ENCODE measurements around the gene MARS2. TPM values are rescaled to one million over a fixed set of nuclear protein-coding genes. Genes with fewer than 3 reads are reported as not detected.
"Not testable (repeated sequence)": the region's sequence is repeated elsewhere in the genome, so short reads cannot be mapped to it uniquely, and the experiment has no call there.

MARS2 gene
- total RNA-seq, 2 donors from 2014 or later, result 3.4 to 3.5 TPM

DNA sequence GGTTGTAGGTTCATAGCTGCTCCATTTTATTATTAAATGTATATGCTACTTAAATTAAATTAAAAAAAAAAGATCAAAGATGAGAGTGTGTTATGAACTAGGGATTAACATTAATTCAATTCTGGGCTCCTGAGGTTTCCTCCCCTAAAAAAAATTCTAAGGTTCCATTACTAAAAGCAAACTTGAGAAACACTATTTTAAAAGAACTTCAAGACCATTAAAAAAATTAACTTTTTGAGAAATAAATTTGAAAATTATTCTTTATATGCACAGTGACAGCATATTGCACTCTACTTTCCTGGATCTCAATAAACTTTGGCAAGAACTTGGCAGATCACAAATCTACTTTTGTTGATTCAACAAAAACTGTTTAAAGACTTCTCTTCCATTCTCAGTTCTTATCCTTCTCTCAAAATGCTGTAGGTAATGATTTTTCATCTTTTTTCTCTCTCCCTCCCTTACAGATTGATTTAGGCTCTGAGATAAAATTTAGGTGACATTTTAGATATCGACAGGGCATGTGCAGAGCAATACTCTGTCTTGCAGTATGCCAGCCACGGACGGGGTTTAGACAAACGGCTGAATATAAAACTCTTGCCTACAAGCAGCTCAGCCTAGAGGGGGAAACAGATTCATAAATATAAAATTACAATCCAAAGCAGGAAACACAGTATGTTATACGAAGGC, 592 bp upstream of the MARS2 start:
- intact Hi-C loops (cut with DNase I), result loop anchor here in 1 of 2 donors (10.0 kb wide), 1 partner anchor 190 kb away; the partner anchor contains the start of gene MOB4

DNA sequence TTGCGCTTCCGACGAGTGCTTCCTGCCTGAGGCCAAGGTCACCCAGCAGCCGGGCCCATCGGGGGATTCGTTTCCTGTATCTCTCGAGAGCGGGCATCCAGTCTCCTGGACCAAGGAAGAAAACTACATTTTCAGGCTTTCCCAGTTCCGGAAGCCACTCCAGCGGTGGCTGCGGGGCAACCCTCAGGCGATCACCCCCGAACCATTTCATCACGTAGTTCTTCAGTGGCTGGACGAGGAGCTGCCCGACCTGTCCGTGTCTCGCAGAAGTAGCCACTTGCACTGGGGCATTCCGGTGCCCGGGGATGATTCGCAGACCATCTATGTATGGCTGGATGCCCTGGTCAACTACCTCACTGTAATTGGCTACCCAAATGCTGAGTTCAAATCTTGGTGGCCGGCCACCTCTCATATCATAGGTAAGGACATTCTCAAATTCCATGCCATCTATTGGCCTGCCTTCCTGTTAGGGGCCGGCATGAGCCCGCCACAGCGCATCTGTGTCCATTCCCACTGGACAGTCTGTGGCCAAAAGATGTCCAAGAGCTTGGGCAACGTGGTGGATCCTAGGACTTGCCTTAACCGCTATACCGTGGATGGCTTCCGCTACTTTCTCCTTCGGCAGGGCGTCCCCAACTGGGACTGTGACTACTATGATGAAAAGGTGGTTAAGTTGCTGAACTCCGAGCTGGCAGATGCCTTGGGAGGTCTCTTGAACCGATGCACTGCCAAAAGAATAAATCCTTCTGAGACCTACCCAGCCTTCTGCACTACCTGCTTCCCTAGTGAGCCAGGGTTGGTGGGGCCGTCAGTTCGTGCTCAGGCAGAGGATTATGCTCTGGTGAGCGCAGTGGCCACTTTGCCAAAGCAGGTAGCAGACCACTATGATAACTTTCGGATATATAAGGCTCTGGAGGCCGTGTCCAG, 1.0 kb downstream of the MARS2 start:
- DNase-seq (ENCODE audit: low spot score), result peak; percentile 83

More for the DNA sequence above, 592 bp upstream of the MARS2 start:
- no peak for DNase-seq (ENCODE audit: low spot score)

DNA sequence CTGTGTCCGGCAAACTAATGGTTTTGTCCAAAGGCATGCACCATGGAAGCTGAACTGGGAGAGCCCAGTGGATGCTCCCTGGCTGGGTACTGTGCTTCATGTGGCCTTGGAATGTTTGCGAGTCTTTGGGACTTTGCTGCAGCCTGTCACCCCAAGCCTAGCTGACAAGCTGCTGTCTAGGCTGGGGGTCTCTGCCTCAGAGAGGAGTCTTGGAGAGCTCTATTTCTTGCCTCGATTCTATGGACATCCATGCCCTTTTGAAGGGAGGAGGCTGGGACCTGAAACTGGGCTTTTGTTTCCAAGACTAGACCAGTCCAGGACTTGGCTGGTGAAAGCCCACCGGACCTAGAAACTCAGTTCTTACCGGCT, 1.7 kb downstream of the MARS2 start:
- intact Hi-C loops (cut with DNase I), result loop anchor here in 1 of 2 donors (10.0 kb wide), 1 partner anchor 192 kb away; the partner anchor contains the start of gene MOB4

More for the DNA sequence above, 1.0 kb downstream of the MARS2 start:
- intact Hi-C loops (cut with DNase I), result loop anchor here in 1 of 2 donors (10.0 kb wide), 1 partner anchor 191 kb away; the partner anchor contains the start of gene MOB4

DNA sequence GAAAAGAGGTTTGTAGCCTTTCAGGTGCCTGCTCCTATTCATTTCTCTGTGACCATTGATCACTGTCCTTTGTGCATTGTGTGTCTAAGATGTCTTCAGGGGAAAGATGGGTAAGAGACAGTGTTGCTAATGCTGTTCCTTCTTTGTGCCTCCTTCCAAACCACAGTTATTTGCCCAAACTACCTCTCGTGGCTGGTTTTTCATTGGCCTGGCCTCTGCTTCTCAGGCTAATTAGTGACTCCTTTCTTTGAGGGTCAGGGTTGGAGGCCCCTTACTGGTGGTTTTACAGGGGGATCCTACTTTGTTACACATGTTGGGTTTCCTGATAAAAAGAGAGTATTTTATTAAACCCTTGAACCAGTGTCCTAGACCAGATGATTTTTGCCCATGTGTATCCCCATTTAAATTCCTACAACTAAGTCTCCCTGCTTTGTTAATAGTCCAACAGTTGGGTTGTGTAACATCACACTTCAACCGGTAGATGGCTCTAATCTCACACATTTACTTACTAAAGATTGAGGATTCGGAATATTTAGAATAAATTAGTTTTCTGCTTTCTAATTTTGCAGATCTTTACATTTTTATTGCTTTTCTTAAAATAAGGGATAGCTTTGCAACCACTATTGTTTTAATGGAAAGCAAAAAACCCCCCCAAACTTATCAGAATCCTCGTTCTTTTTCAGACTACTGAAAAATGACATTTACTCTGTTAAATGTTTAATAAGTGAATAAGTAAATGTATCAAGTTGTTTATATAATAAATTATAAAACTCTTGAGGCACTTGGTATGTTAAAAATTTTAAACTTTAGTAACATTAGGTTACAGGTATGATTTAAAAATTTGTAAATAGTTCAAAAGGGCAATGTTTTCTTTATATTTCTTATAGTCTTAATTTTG, 2.4 kb downstream of the MARS2 start:
- intact Hi-C loops (cut with DNase I), result loop anchor here in 1 of 2 donors (10.0 kb wide), 1 partner anchor 193 kb away; the partner anchor contains the start of gene MOB4
- no peak for DNase-seq (ENCODE audit: low spot score)

More for the DNA sequence above, 1.7 kb downstream of the MARS2 start:
- no peak for DNase-seq (ENCODE audit: low spot score)

DNA sequence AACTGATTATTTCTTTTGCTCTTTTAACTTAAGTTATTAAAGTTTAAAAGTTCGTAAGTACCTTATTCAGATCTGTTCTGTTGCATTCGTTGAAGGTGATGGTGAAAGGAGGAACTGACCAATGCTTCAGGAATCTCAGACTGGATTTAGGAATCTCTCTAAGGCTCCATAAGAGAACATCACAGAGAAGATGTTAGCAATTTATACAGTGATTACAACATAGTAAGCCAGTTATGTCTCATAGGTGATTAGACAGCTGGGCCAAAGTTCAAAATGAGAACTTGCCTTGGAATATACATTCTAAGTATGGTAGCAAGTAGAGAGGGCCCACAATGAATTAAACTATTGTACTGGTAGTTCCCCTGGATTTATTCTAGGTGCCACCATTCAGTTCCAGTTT, 3.2 kb downstream of the MARS2 start:
- DNase-seq (ENCODE audit: low spot score), result no peak
- intact Hi-C loops (cut with DNase I), result loop anchor here in 1 of 2 donors (10.0 kb wide), 1 partner anchor 194 kb away; the partner anchor contains the start of gene MOB4

DNA sequence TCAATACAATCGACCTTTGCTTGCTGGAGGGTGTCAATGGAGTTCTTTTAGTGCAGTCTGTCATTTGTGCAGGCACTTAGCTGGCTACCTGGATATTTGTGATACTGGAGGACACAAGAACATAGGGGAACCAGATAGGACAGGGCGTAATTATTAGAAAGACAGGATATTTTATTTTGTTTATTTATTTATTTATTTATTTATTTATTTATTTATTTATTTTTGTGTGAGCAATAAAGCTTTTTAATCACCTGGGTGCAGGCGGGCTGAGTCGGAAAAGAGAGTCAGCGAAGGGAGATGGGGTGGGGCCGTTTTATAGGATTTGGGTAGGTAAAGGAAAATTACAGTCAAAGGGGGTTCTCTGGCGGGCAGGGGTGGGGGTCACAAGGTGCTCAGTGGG, 4.0 kb downstream of the MARS2 start:
- DNase-seq (ENCODE audit: low spot score), result not testable (repeated sequence)
- intact Hi-C loops (cut with DNase I), result loop anchor here in 1 of 2 donors (10.0 kb wide), 1 partner anchor 194 kb away; the partner anchor contains the start of gene MOB4

DNA sequence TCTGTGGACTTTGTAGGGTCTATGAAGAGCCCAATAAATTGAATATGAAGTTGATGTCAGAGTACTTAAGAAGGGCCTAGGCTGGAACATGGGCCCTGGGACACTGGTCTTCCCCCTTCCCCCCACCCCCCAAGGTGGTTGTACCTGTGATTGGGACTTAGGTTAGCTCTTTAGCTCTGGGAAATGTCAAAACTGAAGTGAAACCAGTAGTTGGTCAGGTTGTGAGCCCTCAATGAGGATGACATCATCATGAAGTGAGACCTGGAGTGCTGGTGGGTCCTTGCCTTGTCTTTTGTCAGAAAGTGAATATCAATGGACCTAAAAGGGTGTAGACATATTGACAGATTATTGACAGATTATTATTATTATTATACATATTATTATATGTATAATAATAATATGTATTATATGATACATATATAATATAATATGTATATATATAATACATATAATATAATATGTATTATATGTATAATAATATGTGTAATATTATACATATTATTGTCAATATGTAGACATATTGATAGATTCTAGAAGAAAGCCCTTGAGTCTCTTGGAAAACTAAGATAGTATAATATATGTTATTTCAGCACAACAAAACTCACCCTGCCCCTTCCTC, 5.4 kb downstream of the MARS2 start:
- intact Hi-C loops (cut with DNase I), result no loop called here
- no peak for DNase-seq (ENCODE audit: low spot score)

DNA sequence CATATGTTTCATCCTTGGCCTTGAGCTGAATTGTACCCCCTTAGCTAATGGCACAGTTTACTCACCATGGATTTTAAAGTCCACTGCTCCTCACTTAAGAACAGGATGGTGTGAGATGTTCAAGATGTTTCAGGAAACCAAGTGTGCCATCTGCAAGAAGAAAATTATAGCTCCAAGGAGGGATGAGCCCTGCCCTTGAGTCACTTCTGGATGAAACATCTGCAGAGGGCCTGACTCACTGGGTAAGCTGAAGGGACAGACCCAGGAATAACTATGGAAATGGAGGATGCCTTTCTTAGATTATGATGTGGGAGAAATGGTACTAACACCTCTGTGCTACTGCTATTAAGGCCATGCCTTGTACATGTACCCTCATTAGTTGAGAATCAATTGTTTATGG, 6.4 kb downstream of the MARS2 start:
- intact Hi-C loops (cut with DNase I), result no loop called here
- DNase-seq (ENCODE audit: low spot score), result no peak

DNA sequence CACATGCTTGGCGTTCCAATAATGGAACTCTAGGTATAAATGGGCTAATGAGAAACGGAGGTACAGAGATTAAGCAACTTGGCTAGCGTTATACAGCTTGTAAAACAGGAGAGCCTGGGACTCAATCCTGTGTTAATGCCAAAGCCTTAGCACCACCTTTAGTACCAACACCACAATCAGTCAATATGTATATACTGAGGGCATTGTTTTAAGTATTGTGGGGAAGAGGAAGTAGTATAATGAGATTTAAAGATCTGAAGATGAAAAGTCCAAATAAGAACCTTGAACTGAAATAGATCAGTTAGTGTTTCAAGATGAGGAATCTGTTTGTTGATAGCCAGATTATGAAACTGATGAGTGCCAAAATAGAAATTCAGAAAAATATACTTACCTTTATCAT, 8.1 kb downstream of the MARS2 start:
- DNase-seq (ENCODE audit: low spot score), result no peak
- intact Hi-C loops (cut with DNase I), result no loop called here

DNA sequence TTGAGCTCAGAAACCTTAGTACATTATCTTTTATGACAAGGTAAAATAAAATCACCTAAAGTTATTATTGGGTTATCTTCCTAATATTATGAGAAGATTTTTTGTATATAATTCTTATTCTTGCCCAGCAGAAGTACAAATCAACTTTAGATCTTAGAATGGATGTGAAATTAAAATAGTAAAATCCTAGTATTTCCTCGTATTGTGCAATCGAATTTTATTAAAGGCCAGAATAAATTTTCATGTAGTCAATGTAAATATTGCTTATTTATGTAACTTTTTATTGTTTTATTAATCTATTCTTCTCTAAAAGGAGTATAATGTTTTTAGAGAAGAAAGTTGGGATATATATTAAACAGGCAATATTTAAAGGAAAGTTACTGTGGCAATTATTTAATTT, 12.7 kb downstream of the MARS2 start:
- intact Hi-C loops (cut with DNase I), result no loop called here
- no peak for DNase-seq (ENCODE audit: low spot score)

DNA sequence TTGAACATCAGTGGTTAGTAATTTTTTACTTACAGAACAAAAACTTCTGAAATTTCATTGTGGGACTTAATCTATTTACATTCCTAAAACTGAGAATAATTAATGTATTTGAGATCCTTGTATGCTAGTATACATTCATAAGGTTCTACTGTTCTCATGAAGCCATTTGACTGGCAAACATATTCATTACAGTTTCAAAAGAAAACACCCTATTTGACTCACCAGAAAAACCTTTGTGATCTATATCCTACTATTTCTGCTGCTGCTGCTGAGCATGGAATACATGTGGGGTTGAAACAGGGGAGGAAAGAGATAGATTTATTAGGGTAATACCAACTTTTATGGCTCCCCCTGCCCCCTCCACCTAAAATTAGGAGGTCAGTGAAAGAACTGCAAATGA, 21.8 kb downstream of the MARS2 start:
- no peak for DNase-seq (ENCODE audit: low spot score)
- intact Hi-C loops (cut with DNase I), result no loop called here

DNA sequence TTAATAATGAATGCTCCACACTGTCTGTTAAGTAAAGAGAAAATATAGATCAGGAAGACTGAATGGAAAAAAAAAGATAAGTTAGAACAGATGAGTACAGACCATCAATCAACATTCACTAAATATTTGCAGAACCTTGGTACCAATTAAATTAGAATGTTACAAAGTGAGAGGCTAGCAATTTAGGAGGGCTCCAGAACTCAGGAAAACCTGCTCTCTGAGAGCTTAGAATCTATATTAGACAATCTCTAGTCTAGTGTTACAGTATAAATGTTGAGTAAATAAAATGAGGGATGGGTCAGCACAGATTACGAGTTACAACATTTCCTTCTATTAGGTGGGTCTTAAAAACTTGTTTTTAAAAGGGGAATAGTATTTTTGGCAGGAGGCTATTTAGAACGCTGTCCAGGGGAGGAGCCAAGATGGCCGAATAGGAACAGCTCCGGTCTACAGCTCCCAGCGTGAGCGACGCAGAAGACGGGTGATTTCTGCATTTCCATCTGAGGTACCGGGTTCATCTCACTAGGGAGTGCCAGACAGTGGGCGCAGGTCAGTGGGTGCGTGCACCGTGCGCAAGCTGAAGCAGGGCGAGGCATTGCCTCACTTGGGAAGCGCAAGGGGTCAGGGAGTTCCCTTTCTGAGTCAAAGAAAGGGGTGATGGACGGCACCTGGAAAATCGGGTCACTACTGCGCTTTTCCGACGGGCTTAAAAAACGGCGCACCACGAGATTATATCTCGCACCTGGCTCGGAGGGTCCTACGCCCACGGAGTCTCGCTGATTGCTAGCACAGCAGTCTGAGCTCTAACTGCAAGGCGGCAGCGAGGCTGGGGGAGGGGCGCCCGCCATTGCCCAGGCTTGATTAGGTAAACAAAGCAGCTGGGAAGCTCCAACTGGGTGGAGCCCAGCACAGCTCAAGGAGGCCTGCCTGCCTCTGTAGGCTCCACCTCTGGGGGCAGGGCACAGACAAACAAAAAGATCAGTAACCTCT, 23.7 kb downstream of the MARS2 start:
- intact Hi-C loops (cut with DNase I); DNase-seq (ENCODE audit: low spot score): not testable (repeated sequence)

DNA sequence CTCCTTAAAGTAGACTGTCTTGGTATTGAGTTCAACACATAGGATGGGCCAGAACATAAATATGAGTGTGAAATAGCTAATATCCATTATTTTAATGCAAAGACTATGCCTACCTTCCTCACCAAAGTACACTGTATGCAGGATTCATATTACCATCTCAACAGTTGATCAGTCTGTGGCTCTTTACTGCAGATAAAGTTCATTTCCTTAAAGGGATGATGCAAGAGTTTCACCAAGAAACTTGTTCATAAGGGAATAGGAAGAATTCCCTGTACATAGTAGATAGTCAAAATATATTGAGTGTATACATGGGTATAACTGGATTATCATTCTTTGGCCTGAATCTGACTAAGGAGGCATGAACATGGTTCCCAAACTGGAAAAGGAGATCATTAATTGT, 35.0 kb downstream of the MARS2 start:
- no peak for DNase-seq (ENCODE audit: low spot score)
- intact Hi-C loops (cut with DNase I), result no loop called here

Other genes with a start within 250 kb of the MARS2 start
- gene HSPD1, start 205.5 kb upstream of the MARS2 start, total RNA-seq, result 100 to 1,000 TPM; 106 to 131 TPM
- 10 to 100 TPM; 54.5 to 60.5 TPM for gene HSPE1, start 205.0 kb upstream of the MARS2 start, total RNA-seq
- 10 to 100 TPM; 35.1 to 55.4 TPM for gene MOB4, start 189.3 kb upstream of the MARS2 start, total RNA-seq
- 10 to 100 TPM in 1 of 2 donors, 1 to 10 TPM in 1; 5.4 to 11.4 TPM for gene RFTN2, start 29.8 kb upstream of the MARS2 start, total RNA-seq
- gene BOLL, start 80.0 kb downstream of the MARS2 start, total RNA-seq, result not detected
- gene PLCL1, start 99.2 kb downstream of the MARS2 start, total RNA-seq, result 1 to 10 TPM; 6.9 to 7.5 TPM